Raji (cell line): Measurements from ENCODE around the gene USP12.

Experiments used
- POLR2A ChIP-seq: IDR thresholded peaks from 2 replicates; pipeline ENCODE4 v1.6.1; 2011; ENCODE audit warnings: low read depth, low read length, control low read depth; ENCODE audit not compliant: insufficient read depth

Gene USP12

DNA sequence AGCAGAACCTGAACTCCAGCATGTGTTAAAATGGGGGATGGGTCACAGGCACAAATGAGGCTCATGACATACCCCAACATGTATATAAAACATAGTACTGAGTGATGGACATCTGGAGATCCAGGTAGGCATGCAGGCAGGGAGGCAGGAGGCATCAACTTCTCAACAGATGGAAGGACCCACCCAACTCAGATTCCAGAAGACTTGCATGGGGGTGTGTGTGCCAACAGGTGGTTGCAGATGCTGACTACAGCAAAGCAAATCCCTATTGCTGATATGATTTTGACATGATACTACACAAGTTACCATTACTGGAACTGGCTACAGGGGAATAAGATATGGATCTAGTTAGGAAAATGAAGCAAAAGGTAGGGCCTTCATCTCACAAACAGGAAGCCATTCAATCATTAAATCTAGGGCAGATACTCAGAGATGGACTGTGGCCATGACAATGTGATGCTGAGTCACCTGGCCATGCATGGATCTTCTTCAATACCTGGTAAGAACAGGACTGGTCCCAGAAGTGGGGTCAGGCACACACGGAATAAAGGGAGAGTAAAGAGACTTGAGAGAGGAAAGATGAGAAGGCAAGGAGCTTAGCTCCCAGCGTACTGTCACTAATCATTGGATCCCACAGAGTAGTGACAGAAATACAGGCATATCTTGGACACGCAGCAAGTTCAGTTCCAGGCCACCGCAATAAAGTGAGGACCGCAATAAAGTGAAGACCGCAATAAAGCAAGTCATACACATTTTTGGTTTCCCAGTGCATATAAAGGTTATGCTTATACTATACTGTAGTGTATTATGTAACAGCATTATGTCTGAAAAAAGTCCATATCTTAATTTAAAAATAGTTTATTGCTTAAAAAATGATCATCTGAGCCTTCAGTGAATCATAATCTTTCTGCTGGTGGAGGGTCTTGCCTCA is 91.3 kb downstream of the USP12 start:
- no peak for TF ChIP-seq POLR2A

DNA sequence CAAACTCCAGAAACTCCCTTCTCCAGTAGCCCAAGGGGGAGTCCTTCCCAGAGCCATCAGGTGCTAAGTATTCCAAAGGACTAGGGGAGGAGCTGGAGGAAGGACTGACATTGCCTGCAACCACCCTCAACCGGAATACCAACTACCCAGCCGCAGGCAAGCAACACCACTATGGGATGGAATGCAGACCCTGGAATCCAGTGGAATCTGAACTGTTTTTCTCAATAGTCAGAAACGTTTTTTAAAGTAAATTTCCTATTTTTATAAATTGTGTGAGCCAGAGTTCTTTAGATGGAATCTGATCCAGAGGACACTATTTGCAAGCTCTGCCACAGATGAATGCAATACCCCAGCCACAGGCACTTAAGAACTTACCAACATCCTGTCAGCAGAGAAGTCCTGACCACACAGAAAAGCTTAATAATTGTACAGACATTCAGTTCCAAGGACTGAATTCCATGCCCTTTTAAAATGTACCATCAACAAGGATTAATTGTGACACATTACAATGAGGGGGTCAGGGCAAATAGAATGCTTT is 92.1 kb downstream of the USP12 start:
- no peak for TF ChIP-seq POLR2A

DNA sequence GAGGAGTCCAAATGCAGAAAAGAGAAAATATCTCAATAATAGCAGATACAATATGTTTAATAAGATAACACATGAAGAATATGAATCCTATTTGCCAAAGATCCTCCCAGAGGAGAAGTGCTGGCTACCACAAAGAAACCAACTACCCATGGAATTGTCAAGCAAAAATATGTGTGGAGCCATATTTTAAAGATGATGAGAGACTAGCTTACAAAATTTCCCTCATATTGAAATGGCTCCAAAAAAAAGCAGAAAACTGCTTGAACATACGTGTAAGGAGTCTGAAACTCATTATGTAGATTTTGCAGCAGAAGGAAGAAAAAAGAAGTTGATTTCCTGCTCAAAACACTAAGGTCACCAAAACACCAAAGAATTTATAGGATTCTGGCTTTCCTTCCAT is 94.2 kb downstream of the USP12 start:
- no peak for TF ChIP-seq POLR2A

DNA sequence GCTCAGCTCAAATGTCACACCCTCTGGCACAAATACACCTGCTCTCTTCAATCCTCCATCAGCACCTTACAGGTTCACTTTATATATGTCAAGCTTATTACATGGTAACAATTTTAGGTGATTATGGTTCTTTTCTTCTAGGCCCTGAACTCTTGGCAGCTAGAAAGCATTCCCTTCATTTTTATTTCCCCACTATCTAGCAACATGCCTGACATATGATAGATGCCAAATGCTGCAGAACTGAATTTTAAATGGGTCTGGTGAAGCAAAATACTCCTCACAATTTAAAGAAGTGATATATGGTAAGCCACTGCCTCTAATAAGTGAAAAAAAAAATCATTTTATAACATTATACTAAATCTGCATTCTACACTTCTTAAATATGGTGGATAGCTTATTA is 95.2 kb downstream of the USP12 start:
- no peak for TF ChIP-seq POLR2A

DNA sequence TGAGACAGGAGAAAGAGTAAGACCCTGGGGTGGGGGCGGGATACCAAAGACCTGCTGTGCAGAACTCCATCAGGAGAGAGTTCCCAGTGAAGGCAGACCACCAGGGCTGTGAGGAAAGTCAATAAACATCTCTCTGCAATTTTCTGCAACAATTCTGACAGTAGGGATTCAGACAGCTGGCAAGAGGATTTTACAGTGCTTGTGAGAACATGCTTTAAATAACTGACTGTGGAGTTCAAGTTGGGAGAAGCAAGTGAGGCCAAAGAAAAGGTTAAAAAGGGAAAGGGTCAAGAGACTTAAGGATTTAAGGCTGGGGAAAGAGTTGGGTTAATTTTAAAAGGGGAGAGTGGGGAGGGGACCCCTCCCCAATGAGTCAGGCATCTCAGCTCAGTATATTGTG is 98.4 kb downstream of the USP12 start:
- no peak for TF ChIP-seq POLR2A

DNA sequence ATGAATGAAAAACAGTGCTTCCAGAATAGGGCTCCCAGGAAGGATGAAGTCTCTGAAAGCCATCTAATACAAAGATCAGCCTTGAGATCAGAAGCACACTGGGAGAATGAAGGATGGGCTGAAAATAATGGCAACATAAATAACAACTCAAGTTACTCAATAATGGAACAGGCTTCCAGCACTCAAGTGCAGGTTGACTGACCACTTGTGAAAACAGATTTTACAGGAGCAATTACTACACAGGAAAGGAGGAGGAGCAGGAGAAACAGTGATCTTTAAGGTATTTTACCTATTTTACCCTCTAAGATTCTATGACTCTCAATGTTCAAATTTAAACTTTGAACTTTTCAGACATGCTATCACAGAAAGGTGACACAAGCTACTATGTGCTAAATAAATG is 106.0 kb downstream of the USP12 start:
- TF ChIP-seq POLR2A: no peak

DNA sequence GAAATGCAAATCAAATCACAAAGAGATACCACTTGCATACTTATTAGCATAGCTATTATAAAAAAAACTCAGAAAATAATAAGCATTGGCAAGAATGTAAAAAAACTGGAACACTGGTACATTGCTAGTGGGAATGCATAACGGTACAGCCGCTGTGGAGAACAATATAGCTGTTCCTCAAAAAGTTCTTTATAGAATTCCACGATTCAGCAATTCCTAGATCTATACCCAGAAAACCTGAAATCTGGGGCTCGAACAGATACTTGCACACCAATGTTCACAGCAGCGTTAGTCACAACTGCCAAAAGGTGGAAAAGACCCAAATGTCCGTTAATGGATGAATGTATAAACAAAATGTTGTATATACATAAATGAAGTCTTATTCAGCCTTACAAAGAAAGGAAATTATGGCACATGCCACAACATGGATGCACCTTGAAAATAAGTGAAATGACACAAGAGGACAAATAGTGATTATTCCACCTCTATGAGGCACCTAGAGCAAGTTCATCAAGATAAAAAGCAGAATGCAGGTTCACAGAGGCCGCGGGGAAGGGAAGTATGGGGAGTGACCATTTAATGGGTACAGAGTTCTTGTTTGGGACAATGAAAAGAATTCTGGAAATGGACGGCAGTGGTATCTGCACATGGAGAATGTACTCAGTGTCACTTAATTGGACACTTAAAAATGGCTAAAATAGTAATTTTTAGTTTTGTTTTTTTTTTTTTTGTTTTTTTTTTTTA is 107.2 kb downstream of the USP12 start:
- no peak for TF ChIP-seq POLR2A

DNA sequence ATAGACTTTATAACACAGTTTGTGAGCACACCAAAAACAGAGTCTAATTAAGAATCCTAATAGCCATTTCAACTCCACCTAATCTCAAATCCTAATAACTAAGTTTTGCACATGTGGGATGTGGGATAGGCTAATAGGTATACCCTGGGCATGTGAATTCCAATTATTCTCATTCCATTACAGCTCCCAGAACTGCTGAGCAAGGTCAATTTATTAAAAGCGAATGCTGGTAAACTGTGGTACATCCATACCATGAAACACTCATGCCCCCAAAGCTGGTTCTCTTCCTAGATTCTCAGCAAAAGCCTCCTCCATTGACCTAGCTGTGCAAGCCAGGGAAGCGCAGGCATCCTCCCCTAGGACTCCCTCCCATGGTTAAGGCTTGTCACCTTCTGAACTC is 113.8 kb downstream of the USP12 start:
- TF ChIP-seq POLR2A: no peak

DNA sequence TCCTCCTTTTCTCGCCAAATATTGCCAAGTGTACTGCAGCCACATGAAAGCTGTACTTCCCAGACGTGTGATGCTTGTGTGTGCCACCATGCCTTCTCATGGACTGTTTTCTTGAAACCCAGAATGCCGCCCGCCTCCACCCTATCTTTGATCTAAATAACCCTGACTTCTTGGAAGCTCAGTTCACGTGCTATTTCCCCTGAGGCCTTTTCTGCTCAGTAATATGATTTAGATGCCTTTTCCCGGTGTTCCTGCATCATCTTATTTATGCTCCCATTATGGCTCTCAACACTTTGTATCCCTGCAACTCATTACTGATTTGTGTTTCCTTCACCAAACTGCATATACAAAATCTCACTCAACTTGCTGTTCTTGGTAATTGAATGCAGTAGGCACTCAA is 116.1 kb downstream of the USP12 start:
- TF ChIP-seq POLR2A: no peak

DNA sequence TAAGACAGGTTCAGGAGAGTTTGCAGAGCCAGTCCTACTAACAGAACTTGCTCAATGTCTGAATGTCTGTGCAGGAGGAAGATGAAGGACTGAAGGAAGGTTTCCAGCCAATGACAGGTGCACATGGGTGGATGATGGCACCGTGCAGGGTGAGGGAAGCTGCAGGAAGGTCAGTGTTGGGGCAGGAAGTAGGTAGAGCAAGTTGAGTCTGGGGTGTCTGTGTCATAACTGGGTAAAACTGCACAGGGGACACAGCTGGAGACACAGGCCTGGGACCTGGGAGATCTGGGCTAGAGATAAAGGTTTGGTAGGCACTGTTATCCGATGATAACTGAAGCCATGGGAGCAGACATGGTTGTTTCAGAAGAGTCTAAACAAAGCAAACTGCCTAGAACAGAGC is 116.9 kb downstream of the USP12 start:
- TF ChIP-seq POLR2A: no peak

DNA sequence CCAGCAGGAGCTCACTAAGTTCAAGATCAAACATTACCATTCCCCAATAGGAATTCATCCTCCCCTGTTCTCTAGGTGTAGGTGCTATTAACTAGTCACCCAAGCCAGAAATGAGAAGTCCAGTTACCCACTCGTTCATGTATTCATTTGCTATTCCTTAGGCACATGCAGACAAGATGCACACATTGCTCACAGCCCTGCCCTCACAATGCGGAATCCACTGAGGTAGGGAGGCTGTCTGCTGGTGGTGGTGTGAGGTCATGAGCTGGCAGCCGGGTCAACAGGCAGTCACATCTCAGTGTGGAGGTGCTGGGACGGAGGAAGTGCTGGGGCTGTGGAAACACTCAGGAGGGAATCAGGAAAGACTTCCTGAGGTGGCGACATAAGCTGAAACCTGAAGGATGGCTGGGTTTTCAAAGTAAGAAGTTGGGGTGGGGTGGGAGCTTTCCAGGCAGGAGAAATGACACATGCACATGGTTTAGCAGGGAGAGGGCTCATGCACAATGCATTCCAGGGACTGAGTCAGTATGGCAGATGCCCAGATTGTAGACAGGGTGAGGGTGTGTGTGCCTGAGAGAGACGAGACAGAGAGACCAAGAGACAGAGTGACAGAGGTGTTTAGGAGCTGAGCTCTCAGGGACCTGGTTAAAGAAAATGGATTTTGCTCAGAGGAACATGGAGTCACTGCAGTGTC is 117.6 kb downstream of the USP12 start:
- no peak for TF ChIP-seq POLR2A

DNA sequence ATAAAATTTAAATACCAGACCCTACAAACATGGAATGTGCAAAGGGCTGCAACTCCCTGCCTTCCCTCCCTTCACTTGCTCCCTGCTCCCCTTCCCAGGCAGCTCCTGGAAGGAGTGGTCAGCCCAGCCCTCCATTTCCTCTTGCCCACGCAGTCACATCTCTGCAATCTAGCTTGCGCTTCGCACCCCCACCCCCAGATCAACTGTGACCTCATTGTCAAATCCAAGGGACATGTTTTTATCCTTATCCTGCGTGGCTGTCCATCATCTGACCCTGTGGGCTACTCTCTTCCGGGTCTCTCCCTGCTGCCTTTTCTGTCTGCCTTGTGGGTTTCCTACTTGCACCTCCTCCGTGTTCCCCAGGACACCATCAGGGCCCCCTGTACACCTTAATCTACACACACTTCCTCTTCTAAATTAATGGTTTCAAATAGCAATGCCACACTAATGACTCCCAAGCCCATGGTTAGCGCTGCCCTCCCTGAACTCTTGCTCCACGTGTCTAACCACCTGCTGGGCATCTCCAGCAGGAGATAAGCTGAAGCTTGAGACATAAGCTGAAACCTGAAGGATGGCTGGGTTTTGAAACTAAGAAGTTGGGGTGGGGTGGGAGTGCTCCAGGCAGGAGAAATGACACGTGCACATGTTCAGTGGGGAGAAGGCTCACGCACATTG is 118.3 kb downstream of the USP12 start:
- TF ChIP-seq POLR2A: no peak

DNA sequence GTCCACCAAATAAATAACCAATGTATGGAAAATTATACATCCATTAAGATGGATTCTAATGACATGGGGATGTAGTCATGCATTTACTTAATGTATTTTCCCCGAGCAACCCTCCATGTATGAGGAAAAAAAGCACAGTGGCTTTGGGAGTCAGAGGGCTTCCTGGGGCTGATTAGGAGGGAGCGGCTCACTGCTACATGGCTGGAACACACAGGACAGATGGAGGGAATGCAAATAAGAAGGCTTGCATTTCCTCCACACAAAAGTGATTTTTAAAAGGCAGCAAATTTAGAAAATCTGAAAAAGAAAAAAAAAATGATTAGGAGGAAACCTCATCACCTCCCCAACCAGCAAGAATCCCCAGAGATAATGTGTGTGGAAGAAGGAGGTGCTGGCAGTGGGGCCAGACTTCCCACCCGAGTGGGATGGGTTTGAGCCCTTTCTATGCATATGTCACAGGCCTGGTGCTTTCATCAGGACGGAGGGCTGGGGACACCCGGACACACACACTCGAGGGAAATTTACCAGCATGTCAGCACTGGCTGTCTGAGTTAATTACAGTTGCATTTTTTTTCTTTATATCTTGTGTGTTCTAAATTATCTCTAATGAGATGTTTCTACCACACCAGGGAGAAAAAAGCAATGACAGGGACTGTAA is 118.9 kb downstream of the USP12 start:
- TF ChIP-seq POLR2A: no peak

DNA sequence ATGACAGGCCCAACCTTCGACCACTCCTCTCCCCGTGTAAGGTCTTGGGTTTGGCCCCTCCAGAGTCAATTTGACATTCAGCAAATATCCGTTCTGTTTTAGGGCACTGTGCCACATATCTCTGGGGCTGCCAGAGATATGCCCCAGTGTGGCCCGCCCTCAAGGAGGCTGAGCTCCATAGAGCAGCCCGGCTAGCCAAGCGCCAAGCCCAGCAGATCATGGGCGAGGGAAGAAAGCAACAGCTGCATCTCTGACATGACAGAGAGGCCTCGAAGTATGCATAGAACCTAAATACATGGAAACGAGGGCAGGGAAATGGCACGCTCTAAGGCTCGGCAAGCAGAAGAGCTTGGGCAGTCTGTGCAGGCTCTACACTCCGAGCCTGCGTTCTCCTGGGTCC is 124.5 kb downstream of the USP12 start:
- no peak for TF ChIP-seq POLR2A
